Loucy (cell line): ENCODE data around the gene ADARB2.

Source experiments
- H2AFZ ChIP-seq: fragments of 200-600 bp; sonication (generic); 2 replicates; pipeline ENCODE4 v1.6.0; 2016; ENCODE audit warnings: antibody characterized with exemption, mild to moderate bottlenecking, low read length, moderate library complexity
- H3F3A ChIP-seq: fragments of 200-600 bp; 2 replicates; pipeline ENCODE4 v1.6.0; 2016; ENCODE audit warnings: antibody characterized with exemption, low read depth, mild to moderate bottlenecking
- H3K27me3 ChIP-seq: fragments of 200-600 bp; sonication (generic); 2 replicates; pipeline ENCODE4 v1.6.1; 2014; ENCODE audit warnings: low read length, mild to moderate bottlenecking; ENCODE audit not compliant: insufficient read depth, poor library complexity, severe bottlenecking
- H3K36me3 ChIP-seq: fragments of 200-600 bp; sonication (generic); 2 replicates; pipeline ENCODE4 v1.6.1; 2016; ENCODE audit warnings: low read length; ENCODE audit not compliant: insufficient read depth
- H3K4me1 ChIP-seq: fragments of 200-600 bp; sonication (generic); 2 replicates; pipeline ENCODE4 v1.5.1; 2014; ENCODE audit warnings: low read length, mild to moderate bottlenecking; ENCODE audit not compliant: insufficient read depth, poor library complexity, severe bottlenecking
- H3K4me2 ChIP-seq: fragments of 200-600 bp; sonication (generic); 2 replicates; pipeline ENCODE4 v1.6.0; 2014; ENCODE audit warnings: antibody characterized with exemption, low read length, low read depth, mild to moderate bottlenecking; ENCODE audit not compliant: poor library complexity, severe bottlenecking
- H3K4me3 ChIP-seq: fragments of 200-600 bp; sonication (generic); 2 replicates; pipeline ENCODE4 v1.5.1; 2014; ENCODE audit warnings: low read length, mild to moderate bottlenecking, mixed read lengths; ENCODE audit not compliant: poor library complexity, severe bottlenecking
- H3K79me2 ChIP-seq: fragments of 200-600 bp; sonication (generic); 2 replicates; pipeline ENCODE4 v1.6.1; 2014; ENCODE audit warnings: low read length; ENCODE audit not compliant: insufficient read depth
- H3K9ac ChIP-seq: fragments of 200-600 bp; sonication (generic); 2 replicates; pipeline ENCODE4 v1.6.0; 2014; ENCODE audit warnings: mild to moderate bottlenecking, low read depth, low read length, moderate library complexity; ENCODE audit not compliant: poor library complexity, severe bottlenecking
- H3K9me2 ChIP-seq: fragments of 200-600 bp; sonication (generic); replicated peaks from 2 replicates; pipeline ENCODE4 v1.6.1; 2016; ENCODE audit warnings: low read depth, low read length, mixed read lengths
- H3K9me3 ChIP-seq: fragments of 200-600 bp; sonication (generic); 2 replicates; pipeline ENCODE4 v1.6.1; 2014; ENCODE audit warnings: mild to moderate bottlenecking, antibody characterized with exemption, low read length, low read depth; ENCODE audit not compliant: insufficient read depth
- H4K20me1 ChIP-seq: fragments of 200-600 bp; sonication (generic); 2 replicates; pipeline ENCODE4 v1.6.0; 2014; ENCODE audit warnings: antibody characterized with exemption, low read length, mild to moderate bottlenecking; ENCODE audit not compliant: insufficient read depth, poor library complexity, severe bottlenecking
- EZH2phosphoT487 ChIP-seq: fragments of 200-600 bp; IDR thresholded peaks from 2 replicates; pipeline ENCODE4 v1.6.1; 2018; ENCODE audit warnings: antibody characterized with exemption, mild to moderate bottlenecking, moderate library complexity, borderline replicate concordance
- TF ChIP-seq, protein P1 (sequence below): fragments of 200-600 bp; sonication (generic); conservative IDR thresholded peaks from 2 replicates; pipeline ENCODE4 v1.5.1; 2014; ENCODE audit warnings: mild to moderate bottlenecking, antibody characterized with exemption, low read length

Gene ADARB2

DNA sequence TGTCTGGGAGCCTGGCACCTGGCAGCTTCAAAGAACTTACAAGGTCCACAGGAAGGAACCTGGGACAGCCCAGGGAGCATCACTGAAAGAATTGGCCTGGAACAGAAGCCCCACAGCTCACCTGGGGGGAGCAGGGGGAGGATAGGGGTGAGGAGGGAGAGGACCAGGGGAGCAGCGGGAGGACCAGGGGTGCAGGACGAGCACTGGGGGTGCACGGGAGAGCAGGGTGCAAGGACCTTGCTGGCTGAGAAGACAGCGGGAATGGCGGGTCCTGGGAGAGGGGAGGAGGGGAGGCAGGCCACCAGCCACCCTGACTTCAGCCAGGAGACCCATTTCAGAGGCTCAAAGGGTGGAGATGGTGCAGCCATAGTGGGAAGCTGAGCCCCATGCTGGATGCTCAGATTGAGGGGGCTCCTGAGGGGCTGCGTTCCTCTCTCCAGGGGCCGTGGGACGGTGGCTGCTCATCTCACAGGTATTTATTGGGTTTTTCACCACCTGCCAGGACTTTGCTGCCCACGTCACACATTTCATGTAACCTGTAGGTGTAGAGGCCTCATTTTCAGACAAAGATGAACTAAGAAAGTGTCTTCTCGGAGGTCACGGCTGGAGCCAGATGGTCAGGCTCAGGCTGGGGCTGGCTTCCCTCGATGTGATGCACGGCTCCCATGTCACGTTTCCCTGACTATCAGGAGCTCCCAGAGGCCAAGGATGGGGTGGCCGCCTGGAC is 571.1 kb downstream of the ADARB2 start:
- Histone ChIP-seq H3K79me2 (no peaks in the 10 kb centered on the region), H3K27me3 (no peaks in the 10 kb centered on the region)

DNA sequence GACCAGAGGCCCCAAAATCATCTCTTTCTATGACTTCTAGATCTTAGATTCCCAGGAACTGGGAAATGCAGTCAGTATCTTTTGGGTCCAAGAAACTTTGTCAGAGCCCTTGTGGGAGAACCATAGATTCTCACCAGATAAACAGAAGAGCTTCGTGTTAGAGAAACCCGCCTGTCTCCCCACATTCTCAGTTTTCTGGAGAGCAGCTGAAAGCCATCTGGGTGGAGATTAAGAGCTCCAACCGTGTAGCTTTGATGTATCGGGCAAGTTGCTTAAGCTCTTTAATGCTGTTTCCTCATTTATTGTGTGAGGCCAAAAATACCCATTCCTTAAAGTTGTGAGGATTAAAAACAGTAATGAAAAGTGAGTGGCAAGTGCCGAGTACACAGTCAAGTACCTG is 573.5 kb downstream of the ADARB2 start:
- no peaks in the 10 kb centered on the region for H3K79me2 ChIP-seq
- no peaks in the 10 kb centered on the region for H3K27me3 ChIP-seq
- H3K4me3 ChIP-seq = no peak overlapping the region
- H3F3A ChIP-seq = no peaks in the 10 kb centered on the region
- no peak overlapping the region for H3K4me2 ChIP-seq
- H3K4me1 ChIP-seq = no peaks in the 10 kb centered on the region
- H4K20me1 ChIP-seq = no peaks in the 10 kb centered on the region
- H3K36me3 ChIP-seq = no peaks in the 10 kb centered on the region
- no peak overlapping the region for H2AFZ ChIP-seq
- H3K9me2 ChIP-seq = no peaks in the 10 kb centered on the region
- no peaks in the 10 kb centered on the region for H3K9me3 ChIP-seq
- TF ChIP-seq EZH2phosphoT487 = no peak
- TF ChIP-seq, protein P1, sequence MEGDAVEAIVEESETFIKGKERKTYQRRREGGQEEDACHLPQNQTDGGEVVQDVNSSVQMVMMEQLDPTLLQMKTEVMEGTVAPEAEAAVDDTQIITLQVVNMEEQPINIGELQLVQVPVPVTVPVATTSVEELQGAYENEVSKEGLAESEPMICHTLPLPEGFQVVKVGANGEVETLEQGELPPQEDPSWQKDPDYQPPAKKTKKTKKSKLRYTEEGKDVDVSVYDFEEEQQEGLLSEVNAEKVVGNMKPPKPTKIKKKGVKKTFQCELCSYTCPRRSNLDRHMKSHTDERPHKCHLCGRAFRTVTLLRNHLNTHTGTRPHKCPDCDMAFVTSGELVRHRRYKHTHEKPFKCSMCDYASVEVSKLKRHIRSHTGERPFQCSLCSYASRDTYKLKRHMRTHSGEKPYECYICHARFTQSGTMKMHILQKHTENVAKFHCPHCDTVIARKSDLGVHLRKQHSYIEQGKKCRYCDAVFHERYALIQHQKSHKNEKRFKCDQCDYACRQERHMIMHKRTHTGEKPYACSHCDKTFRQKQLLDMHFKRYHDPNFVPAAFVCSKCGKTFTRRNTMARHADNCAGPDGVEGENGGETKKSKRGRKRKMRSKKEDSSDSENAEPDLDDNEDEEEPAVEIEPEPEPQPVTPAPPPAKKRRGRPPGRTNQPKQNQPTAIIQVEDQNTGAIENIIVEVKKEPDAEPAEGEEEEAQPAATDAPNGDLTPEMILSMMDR = no peak
- H3K9ac ChIP-seq = no peak overlapping the region

More for the DNA sequence above, 571.1 kb downstream of the ADARB2 start:
- H3K9ac ChIP-seq = no peak overlapping the region
- no peaks in the 10 kb centered on the region for H3K9me2 ChIP-seq
- H3F3A ChIP-seq = no peaks in the 10 kb centered on the region
- no peak for TF ChIP-seq EZH2phosphoT487
- TF ChIP-seq, protein P1 = no peak
- no peak overlapping the region for H2AFZ ChIP-seq
- no peak overlapping the region for H3K4me2 ChIP-seq
- no peak overlapping the region for H3K4me3 ChIP-seq
- H4K20me1 ChIP-seq = no peaks in the 10 kb centered on the region
- no peaks in the 10 kb centered on the region for H3K36me3 ChIP-seq
- no peaks in the 10 kb centered on the region for H3K4me1 ChIP-seq
- H3K9me3 ChIP-seq = no peaks in the 10 kb centered on the region

DNA sequence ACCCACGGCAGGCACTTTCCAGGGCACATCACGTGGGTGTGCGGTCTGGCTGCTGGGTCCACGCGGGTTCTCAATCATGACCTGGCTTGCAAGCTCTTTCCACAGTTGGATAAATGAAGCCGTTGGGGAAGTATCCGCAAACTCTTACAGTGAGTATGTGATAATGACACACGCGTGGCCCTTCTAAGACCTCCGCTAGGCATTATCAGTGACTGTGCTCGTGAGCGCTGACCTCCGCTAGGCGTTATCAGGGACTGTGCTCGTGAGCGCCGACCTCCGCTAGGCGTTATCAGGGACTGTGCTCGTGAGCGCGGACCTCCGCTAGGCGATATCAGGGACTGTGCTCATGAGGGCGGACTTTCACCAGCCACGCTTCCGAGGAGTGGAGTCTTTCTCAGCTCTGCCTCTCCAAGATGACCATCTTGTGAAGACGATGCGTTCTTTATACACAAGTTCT is 574.1 kb downstream of the ADARB2 start:
- TF ChIP-seq EZH2phosphoT487 = no peak
- no peaks in the 10 kb centered on the region for H3K36me3 ChIP-seq
- no peaks in the 10 kb centered on the region for H3K9me3 ChIP-seq
- H4K20me1 ChIP-seq = no peaks in the 10 kb centered on the region
- no peak overlapping the region for H3K9ac ChIP-seq
- H3K4me2 ChIP-seq = no peak overlapping the region
- H3F3A ChIP-seq = no peaks in the 10 kb centered on the region
- no peaks in the 10 kb centered on the region for H3K4me1 ChIP-seq
- no peaks in the 10 kb centered on the region for H3K79me2 ChIP-seq
- H3K27me3 ChIP-seq = no peaks in the 10 kb centered on the region
- no peak overlapping the region for H3K4me3 ChIP-seq
- no peak overlapping the region for H2AFZ ChIP-seq
- H3K9me2 ChIP-seq = no peaks in the 10 kb centered on the region
